Endothelial cell of umbilical vein (primary cell): ENCODE measurements around the gene ZFHX2. TPM values are rescaled to one million over a fixed set of nuclear protein-coding genes. Genes with fewer than 3 reads are reported as not detected.
A peak's percentile ranks its signal among the peaks of the same experiment; 100 is the strongest.

Experiments
- BruUV-seq: library from RNA; stranded (reverse); fragments of 400-500 nt; replicated peaks from 2 replicates; lab custom pipeline; 2021; lab: Mats Ljungman, UMichigan
- CTCF ChIA-PET: fragments of 300-600, 350-600 bp; sonication (Branson Sonifier 250); formaldehyde crosslinking; loops from one replicate; lab custom pipeline; 2021; ENCODE audit warnings: antibody characterized with exemption, inconsistent platforms; lab: Charles Lee
- POLR2A ChIA-PET: fragments of 300-600, 350-600 bp; sonication (Branson Sonifier 250); formaldehyde crosslinking; loops from one replicate; lab custom pipeline; 2021; ENCODE audit warnings: antibody characterized with exemption, inconsistent platforms; lab: Charles Lee
- DNase-seq: peaks from one replicate; pipeline ENCODE4 v3.0.0-alpha.2; 2011; ENCODE audit warnings: low read depth, low spot score
- FAIRE-seq: peaks from 2 replicates; lab custom pipeline; 2011; peaks lifted over from hg19 to GRCh38; lab: Jason Lieb, UNC
- H2AFZ ChIP-seq: 2 replicates; pipeline ENCODE4 v1.6.0; 2012; ENCODE audit warnings: low read depth, low read length, control low read depth, inconsistent platforms
- H3K27ac ChIP-seq: 2 replicates; pipeline ENCODE4 v1.5.1; 2011; ENCODE audit warnings: low read depth, mild to moderate bottlenecking, control low read depth, low read length, moderate library complexity; ENCODE audit not compliant: insufficient read depth
- H3K27me3 ChIP-seq, 2 experiments: 2 replicates each; pipeline versions ENCODE4 v1.6.0 to v1.6.1; 2011; ENCODE audit warnings: low read length in 2 of 2, mixed read lengths in 1 of 2; ENCODE audit not compliant: control insufficient read depth in 2 of 2, insufficient read depth in 2 of 2
- H3K36me3 ChIP-seq, 2 experiments: 2 replicates in 1 of 2; 3 replicates in 1 of 2; pipeline ENCODE4 v1.5.1; 2011; ENCODE audit warnings: low read length in 2 of 2, mild to moderate bottlenecking in 1 of 2, moderate library complexity in 1 of 2; ENCODE audit not compliant: control insufficient read depth in 2 of 2, insufficient read depth in 2 of 2; ENCODE audit errors: extremely low read depth in 1 of 2
- H3K4me1 ChIP-seq: 3 replicates; pipeline ENCODE4 v1.5.1; 2011; ENCODE audit warnings: mild to moderate bottlenecking, low read length; ENCODE audit not compliant: control insufficient read depth, insufficient read depth; ENCODE audit errors: extremely low read depth
- H3K4me2 ChIP-seq: 2 replicates; pipeline ENCODE4 v1.6.1; 2011; ENCODE audit warnings: low read length, control low read depth, mixed read lengths; ENCODE audit not compliant: insufficient read depth
- H3K4me3 ChIP-seq, 3 experiments: fragments of 200-600 bp in 1 of 3; sonication (generic), shearing (Covaris generic) in 1 of 3; replicated peaks in 1 of 3; 2 replicates each; pipeline ENCODE4 v1.5.1; 2011 to 2016; ENCODE audit warnings: control low read depth in 3 of 3, low read length in 3 of 3, mild to moderate bottlenecking in 2 of 3, inconsistent platforms in 1 of 3, low read depth in 1 of 3, moderate library complexity in 1 of 3; ENCODE audit not compliant: insufficient read depth in 1 of 3
- H3K79me2 ChIP-seq: 2 replicates; pipeline ENCODE4 v1.6.0; 2012; ENCODE audit warnings: low read length, inconsistent platforms; ENCODE audit not compliant: control insufficient read depth, insufficient read depth
- H3K9ac ChIP-seq: replicated peaks from 2 replicates; pipeline ENCODE3; 2011; ENCODE audit warnings: low read length, control low read depth; ENCODE audit not compliant: insufficient read depth; ENCODE audit errors: extremely low read depth
- H3K9me1 ChIP-seq: replicated peaks from 3 replicates; pipeline ENCODE4 v1.6.0; 2011; ENCODE audit warnings: mild to moderate bottlenecking, low read length; ENCODE audit not compliant: control insufficient read depth, insufficient read depth; ENCODE audit errors: extremely low read depth
- H3K9me3 ChIP-seq: replicated peaks from 2 replicates; pipeline ENCODE4 v1.5.1; 2012; ENCODE audit warnings: low read length, inconsistent platforms; ENCODE audit not compliant: control insufficient read depth, insufficient read depth
- H4K20me1 ChIP-seq: replicated peaks from 2 replicates; pipeline ENCODE3; 2011; ENCODE audit warnings: mild to moderate bottlenecking, low read length; ENCODE audit not compliant: control insufficient read depth, insufficient read depth; ENCODE audit errors: extremely low read depth
- GATA2 ChIP-seq: IDR thresholded peaks from 2 replicates; pipeline ENCODE4 v1.7.0; 2011; ENCODE audit warnings: low read depth, mild to moderate bottlenecking, moderate library complexity, mixed read lengths, low read length; ENCODE audit not compliant: insufficient read length, insufficient read depth
- JUN ChIP-seq: IDR thresholded peaks from 2 replicates; pipeline ENCODE4 v1.6.1; 2011; ENCODE audit warnings: borderline replicate concordance, low read depth; ENCODE audit not compliant: insufficient read length, insufficient read depth
- MYC ChIP-seq: IDR thresholded peaks from one replicate; pipeline ENCODE4 v1.6.1; 2011; ENCODE audit warnings: mild to moderate bottlenecking, low read depth, low read length
- dilution Hi-C: fragments of 300-500 bp; cut with MboI; formaldehyde crosslinking; loops from one replicate; pipeline ENCODE4 v1.15.0; 2019; ENCODE audit warnings: low sequenced_read_pairs; ENCODE audit not compliant: extremely low pct_ligation_motif_present
- intact Hi-C: fragments of 100-400 bp; cut with micrococcal nuclease; formaldehyde crosslinking; loops from one replicate; pipeline ENCODE4 v1.10.0; 2022
- polyA plus RNA-seq, 4 experiments: library from polyadenylated mRNA; depleted of rRNA in 3 of 4; stranded (reverse) in 3 of 4; unstranded in 1 of 4; fragments of >200 nt; gene quantifications; 2 replicates each; pipeline versions ENCODE4 v1.2.1 to v1.2.3, GENCODE V29; 2011 to 2012; ENCODE audit warnings: missing spikeins in 1 of 4
- total RNA-seq: library from RNA; stranded (reverse); gene quantifications from 2 replicates; pipeline ENCODE4 v1.2.3, GENCODE V29; 2021
- TF ChIP-seq, protein P1 (sequence below), 2 donors: IDR thresholded peaks; 1 replicate in 1 of 2; 2 replicates in 1 of 2; pipeline ENCODE4 v1.5.1; 2011; ENCODE audit warnings: low read length in 2 of 2, mild to moderate bottlenecking in 2 of 2, moderate library complexity in 2 of 2, control low read depth in 1 of 2, inconsistent platforms in 1 of 2, low read depth in 1 of 2; ENCODE audit not compliant: insufficient read depth in 1 of 2; ENCODE audit errors: extremely low read depth in 1 of 2
- TF ChIP-seq, protein P2 (sequence below): IDR thresholded peaks from 2 replicates; pipeline ENCODE4 v1.6.1; 2011; ENCODE audit not compliant: insufficient read depth, insufficient read length

The ZFHX2 gene
- total and polyA plus RNA-seq, 2 donors (not counting 3 experiments of a cell fraction or from before 2014, with no cell fraction given): 0.25 to 2.3 TPM

DNA sequence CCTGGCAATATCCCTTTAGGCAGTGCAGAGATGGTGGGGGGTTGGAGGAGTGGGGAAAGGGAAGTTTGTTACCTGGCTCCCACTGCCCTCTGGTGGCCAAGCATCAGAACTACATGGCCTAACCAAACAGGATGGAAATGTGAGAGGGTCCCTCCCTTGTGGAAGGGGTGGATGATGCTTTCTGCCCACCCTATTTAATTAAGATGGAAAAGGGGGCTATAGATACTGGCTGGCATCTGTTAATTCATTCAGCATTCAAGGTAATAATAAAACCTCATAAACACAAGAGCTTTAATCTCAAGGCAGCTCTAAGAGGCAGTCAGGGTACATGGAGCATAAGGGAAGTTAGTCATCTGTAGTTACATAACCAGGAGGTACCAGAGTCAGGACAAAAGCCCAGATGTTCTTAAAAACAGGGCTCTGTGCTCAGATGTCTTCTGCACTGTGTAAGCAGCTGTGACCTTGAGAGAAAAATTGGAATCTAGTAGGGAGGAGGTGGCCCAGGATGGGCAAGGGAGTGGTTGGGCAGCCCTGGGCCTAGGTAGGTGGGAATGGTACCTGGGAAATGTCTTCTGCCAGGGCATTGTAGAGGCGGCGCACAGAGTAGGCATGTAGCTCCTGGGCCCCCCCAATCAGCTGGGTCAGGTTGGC is 11.4 kb upstream of the ZFHX2 start:
- ChIA-PET POLR2A (no interaction called here), CTCF (interaction anchor here (0.8 to 12.3 kb wide), 7 partner anchors 12 to 242 kb away, joined by 3 to 416 read pairs (median 3); partner anchors contain the start of gene PABPN1)
- H2AFZ ChIP-seq: no peak overlapping the region
- H3K4me1 ChIP-seq: peaks cover 4% of the 10 kb centered on the region
- H3K9me1 ChIP-seq: no peaks in the 10 kb centered on the region
- no peak overlapping the region for H3K4me2 ChIP-seq
- FAIRE-seq (peak; percentile 90), DNase-seq (peak; percentile 47)
- no peak overlapping the region for H3K27ac ChIP-seq
- BruUV-seq: no TSS peak
- H3K27me3 ChIP-seq: no peaks in the 10 kb centered on the region
- H3K9me3 ChIP-seq: no peaks in the 10 kb centered on the region
- peaks cover 0 to 11% of the 10 kb centered on the region in 2 experiments for H3K36me3 ChIP-seq
- no peak overlapping the region for H3K9ac ChIP-seq
- intact Hi-C loops (loop anchor here (1.0 kb wide), 2 partner anchors 85 to 235 kb away; no protein-coding TSS in a partner anchor), dilution Hi-C loops (no loop called here)
- H3K4me3 ChIP-seq: no peak overlapping the region
- TF ChIP-seq, protein P1, sequence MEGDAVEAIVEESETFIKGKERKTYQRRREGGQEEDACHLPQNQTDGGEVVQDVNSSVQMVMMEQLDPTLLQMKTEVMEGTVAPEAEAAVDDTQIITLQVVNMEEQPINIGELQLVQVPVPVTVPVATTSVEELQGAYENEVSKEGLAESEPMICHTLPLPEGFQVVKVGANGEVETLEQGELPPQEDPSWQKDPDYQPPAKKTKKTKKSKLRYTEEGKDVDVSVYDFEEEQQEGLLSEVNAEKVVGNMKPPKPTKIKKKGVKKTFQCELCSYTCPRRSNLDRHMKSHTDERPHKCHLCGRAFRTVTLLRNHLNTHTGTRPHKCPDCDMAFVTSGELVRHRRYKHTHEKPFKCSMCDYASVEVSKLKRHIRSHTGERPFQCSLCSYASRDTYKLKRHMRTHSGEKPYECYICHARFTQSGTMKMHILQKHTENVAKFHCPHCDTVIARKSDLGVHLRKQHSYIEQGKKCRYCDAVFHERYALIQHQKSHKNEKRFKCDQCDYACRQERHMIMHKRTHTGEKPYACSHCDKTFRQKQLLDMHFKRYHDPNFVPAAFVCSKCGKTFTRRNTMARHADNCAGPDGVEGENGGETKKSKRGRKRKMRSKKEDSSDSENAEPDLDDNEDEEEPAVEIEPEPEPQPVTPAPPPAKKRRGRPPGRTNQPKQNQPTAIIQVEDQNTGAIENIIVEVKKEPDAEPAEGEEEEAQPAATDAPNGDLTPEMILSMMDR (IDR thresholded peaks at IDR 0.05; ENCODE audit: extremely low read depth in 1 of 2, insufficient read depth in 1 of 2, low read depth in 1 of 2, low read length in 2 of 2): peak; percentile 91 to 94
- TF ChIP-seq GATA2 (no peak), JUN (no peak), MYC (no peak)
- TF ChIP-seq, protein P2, sequence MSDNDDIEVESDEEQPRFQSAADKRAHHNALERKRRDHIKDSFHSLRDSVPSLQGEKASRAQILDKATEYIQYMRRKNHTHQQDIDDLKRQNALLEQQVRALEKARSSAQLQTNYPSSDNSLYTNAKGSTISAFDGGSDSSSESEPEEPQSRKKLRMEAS: no peak
- H4K20me1 ChIP-seq: no peaks in the 10 kb centered on the region
- H3K79me2 ChIP-seq: no peaks in the 10 kb centered on the region
